ENCODE data around the gene ZNF169.
A peak's percentile ranks its signal among the peaks of the same experiment; 100 is the strongest.
"Not testable (repeated sequence)": the region's sequence is repeated elsewhere in the genome, so short reads cannot be mapped to it uniquely, and the experiment has no call there.

The ZNF169 gene

DNA sequence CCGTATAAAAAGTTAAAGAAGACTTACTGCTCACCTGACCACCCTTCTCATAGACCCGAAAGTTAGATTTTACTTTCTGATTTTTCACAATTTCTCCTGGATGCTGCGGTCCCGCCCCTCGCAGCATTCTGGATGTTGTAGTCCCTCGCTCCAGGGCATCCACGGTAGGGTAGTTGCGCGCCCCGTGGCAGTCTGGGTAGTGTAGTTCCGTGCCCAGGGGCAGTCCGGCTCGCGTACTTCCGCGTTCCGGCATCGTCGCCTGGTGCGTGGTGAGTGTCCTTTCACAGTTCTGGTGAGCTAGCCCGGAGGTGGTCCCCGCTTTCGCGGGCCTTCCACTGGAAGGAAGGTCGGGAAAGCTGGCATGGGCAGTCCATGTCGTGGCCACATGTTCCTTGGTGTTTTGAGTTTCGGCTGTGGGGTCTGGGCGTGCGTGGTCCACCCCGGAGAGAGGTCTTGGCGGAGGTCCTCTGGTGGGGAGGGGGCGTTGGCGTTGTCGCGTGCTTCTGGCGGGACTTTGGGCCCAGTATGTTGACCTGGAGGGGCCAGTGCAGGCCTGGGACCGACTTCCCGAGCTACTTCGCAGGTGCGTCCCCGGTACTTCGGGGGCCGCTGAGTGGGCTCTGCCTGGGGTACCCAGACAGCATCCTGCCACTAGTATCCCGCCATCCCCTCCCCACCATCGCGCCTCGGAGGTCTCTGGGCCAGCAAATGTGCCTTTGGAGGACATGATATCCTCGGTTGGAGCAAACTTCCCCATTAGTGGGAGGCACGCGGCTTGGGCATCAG, at the start of gene ZNF169:
ZNF169 (plus strand) TSS at position 222 of the 786 bp plus-strand sequence. CDS start 19,515 bp downstream, outside the sequence.
- DNase-seq = peak; percentile 64

DNA sequence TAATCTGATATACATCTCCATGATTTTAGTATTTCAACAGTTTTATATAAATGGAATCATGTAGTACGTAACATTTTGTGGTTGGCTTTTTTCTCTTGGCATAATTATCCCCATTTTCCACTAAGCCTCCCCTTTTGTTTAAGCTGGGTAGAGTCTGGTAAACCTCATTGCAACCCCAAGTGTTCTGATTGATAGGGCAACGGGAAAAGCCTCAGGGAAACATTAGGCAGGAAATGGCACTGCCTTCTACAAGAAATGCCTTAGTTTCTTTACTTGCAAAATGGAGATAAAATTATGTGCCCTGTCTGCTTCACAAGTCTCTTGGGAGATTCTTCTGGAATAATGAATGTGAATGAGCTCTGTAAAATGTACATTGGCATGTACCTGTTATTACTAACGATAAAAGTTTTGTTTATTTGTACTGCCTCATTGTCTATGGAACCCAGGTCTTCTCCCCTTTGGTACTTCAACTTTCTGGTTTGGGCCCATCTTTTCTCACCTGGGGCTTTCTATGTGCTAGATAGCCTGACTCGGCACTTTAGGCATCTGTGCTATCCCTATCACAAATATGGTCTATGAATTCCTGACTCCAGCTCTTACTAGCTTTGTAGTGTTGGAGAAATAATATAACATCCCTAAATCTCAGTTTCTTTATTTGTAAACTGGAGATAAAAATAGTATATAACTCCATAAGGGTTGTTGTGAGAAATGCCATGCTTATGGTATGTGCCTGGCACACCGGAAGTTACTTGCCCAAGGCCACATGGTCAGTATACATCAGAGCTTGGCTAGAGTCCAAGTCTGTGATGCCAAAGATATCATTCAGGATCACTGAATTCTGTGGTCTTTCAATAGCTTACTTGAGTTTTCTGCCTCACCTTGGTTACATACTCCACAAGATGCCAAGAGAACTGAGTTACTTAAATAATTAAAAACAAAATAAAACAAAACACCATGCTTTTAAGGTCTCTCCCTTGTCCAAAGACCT, 48.2 kb upstream of the ZNF169 start:
- no peak for DNase-seq

DNA sequence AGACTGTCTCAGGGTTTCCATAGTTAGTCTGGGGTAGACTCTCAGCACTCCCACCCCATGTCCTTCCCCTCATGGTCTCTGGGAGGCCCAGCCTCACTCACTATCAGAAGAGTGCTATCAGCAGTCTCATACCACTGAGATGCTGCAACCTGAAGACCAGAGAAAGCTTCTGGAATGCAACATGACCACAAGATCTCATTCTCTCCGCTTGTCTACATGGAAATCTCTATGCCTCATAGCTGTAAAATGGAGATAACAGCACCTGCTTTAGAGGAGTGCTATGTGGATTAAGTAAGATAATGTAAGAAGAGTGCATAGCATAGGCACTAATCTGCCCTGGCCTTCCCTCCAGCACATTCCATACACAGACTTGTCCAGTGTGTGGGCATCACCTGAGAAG, 47.0 kb upstream of the ZNF169 start:
- DNase-seq = no peak

DNA sequence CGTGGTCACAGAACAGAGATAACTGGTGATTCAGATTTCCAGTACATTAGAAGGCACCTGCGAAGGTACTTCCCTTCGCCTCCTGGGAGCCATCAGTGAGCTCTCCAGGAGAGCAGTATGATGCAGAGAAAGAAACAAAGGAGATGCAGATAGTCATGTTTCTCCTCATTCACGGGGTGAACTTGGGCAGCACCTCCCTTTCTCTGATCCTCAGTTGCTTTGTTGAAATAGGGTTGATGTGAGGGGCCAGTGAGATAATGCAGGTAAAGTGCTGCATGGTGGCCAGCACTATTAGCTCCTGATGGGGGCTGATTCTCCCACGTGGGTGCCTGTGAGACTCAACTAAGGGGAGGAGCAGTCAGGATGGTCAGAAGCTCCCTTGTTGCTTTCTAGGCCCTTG, 46.6 kb upstream of the ZNF169 start:
- DNase-seq = no peak

DNA sequence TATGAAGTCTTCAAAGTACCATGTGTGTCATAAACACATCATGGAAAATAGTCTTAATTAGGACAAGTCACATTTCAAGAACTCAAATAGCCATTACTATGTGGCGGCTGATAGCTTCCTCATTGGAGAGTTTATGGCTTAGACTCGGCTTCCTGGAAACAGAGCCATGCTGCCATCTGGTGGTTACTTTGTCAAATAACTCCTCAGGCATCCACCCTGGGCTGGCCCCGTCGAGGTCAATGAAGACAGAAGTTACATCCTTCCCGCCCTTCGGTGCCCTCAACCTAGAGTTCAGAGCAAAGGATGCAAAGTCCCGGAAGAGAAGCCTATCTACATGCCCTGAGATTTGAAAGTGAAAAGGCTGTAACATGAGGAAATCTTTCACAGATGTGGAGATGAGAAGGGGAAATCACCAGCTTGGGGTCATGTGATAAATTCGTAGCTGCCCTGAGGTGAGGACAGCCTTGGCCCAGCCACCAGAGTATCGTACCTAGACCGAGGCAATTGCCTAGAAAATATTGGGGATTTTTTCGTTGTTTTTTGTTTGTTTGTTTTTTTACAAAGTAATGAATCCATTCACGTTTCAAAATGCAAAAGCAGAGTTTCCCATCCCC, 45.5 kb upstream of the ZNF169 start:
- peak; percentile 78 for DNase-seq

DNA sequence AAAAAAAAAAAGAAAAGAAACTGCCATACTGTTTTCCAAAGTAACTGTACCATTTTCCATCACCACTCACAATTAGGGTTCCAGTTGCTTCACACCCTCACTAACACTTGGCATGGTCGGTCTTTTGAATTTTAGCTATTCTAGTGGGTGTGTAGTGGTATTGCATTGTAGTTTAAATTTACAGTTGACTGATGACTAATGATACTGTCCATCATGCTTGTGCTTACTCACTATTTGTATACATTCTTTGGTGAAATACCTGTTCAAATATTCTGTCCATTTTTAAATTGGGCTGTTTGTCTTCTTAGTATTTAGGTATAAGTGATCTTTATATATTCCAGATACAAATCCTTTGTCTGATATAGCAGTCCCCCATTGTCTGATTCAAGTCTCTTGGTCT, 36.2 kb upstream of the ZNF169 start:
- DNase-seq = no peak

DNA sequence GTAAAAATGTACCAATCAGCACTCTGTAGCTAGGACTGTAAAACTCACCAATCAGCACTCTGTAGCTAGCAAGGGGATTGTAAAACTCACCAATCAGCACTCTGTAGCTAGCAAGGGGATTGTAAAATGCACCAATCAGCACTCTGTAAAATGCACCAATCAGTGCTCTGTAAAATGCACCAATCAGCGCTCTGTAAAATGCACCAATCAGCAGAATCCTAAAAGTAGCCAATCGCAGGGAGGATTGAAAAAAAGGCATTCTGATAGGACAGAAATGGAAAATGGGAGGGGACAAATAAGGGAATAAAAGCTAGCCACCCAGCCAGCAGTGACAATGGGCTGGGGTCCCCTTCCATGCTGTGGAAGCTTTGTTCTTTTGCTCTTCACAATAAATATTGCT, 33.7 kb upstream of the ZNF169 start:
- not testable (repeated sequence) for DNase-seq

DNA sequence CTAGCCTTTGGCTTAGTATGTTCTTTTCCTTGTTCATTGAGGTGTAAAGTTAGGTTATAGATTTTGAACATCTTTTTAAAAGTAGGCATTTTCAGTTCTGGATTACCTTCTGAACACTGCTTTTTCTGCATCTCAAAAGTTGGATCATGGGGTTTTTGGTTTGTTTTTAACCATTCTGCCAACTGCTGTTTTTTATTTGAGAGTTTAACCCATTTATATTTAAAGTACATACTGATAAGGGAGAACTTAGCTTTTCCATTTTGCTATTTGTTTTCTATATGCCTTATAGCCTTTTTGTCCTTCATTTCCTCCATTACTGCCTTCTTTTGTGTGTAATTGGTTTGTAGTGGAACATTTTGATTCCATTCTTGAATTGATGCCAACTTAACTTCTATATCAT, 30.5 kb upstream of the ZNF169 start:
- DNase-seq = no peak

DNA sequence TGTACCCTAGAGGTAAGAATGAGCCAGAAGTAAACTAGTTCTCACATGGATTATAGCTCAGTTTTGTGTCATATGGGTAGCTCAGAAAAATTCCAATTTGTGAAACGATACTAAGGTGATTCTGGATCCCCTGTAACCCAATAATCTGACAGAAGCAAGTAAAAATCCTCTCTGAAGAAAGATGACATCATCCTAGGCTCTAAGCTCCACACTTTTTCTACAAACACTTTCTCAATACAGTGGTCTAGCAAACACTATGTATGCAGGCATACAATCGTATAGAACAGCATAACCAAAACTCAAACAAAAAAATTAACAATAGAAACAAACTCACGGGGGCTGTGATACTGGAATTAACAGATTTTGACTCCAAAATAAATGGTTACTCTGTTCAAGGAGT, 26.7 kb upstream of the ZNF169 start:
- DNase-seq = no peak

DNA sequence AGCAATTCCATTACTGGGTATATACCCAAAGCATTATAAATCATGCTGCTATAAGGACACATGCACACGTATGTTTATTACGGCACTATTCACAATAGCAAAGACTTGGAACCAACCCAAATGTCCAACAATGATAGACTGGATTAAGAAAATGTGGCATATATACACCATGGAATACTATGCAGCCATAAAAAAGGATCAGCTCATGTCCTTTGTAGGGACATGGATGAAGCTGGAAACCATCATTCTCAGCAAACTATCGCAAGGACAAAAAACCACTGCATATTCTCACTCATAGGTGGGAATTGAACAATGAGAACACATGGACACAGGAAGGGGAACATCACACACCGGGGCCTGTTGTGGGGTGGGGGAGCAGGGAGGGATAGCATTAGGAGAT, 18.0 kb upstream of the ZNF169 start:
- not testable (repeated sequence) for DNase-seq

DNA sequence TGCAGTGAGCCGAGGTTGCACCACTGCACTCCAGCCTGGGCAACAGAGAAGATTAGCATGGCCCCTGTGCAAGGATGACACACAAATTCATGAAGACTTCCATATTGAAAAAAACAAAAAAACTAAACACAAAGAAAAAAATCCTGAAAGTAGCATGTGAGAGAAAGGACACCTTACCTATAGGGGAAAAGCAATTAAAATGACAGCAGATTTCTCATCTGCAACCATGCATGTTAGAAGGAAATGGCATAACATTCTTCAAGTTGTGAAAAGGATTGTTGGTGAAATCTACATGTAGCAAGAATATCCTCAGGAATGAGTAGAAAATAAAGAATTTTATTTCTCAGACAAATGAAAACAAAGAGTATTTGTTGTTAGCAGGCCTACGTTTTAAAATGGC, 13.4 kb upstream of the ZNF169 start:
- DNase-seq = no peak

DNA sequence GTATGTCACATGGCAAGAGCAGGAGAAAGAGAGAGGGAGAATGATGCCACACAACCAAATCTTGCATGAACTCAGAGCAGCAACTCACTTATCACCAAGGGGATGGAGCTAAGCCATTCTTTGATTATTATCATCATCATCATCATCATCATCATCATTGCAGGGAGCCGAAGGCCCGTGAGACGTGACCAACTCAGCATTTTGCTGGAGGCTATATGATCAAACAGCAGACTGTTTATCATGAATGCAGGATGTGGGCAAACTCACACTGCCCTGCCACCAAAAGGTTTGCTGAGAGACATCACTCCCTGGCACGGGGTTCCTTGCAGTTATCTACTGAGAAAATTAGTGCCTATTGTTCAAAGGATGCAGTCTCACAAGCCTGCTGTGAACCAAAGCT, 8.6 kb upstream of the ZNF169 start:
- no peak for DNase-seq

DNA sequence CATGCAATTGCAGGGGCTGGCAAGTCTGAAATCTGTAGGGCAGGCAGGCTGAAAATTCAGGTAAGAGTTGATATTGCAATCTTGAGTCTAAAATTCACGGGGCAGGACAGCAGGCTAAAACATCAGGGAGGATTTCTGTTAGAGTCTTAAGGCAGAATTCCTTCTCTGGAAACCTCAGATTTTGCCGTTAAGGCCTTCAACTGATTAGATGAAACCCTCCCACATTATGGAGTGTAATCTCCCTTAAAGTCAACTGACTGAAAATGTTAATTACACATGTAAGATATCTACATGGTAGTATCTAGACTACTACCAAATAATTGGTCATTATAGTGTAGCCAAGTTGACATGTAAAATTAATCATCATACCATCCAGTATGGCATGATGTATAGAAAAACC, 3.1 kb upstream of the ZNF169 start:
- DNase-seq = no peak

DNA sequence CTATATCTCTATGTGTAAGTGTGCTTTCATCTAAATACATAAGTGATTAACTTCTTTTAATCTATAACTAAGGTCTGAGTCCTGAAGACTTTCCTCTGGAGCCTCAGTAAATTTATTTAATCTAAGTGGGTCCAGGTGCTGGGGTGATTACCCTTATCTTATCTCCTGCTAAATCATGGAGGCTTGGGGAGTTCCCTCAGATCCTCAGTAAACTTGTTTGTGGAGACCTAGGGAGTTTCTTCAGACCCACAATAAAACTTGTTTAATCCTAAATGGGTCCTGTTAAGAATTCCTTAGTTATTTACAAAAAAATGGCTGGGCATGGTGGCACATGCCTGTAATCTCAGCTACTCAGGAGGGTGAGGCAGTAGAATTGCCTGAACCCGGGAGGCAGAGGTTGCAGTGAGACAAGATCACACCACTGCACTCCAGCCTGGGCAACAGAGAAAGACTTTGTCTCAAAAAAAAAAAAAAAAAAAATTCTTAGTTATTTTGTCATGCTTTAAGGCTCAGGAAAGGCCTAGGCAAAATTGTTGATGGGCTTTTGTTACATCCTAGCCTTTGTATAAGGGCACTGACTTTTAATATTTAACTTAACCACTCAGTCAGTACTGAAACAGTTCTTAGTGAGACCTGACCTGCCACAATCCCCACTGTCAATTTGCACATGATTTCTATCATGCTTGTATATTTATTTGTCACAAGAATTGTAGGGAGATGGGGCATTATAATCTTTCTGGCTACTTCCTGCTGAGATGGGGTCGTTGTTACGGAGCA, 6.7 kb downstream of the ZNF169 start:
- not testable (repeated sequence) for DNase-seq

DNA sequence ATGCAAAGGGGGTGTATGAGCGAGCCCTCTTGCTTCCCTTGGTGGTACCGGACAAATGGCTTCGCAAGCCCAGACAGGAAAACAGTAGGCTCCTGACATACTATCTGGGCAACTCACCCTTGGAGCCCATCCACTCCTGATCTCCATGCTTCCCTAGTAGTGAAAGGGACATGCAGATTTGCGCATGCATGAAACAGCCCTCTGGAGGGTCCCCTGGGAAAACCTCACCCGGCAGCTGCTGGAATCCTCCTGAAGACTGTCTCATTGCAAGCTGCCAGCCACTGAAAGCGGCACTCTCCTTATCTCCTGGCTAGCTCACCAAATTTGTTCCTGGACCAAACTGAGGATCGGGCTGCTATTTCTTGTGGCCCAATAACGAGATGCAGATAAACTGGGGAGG, 10.2 kb downstream of the ZNF169 start:
- no peak for DNase-seq

DNA sequence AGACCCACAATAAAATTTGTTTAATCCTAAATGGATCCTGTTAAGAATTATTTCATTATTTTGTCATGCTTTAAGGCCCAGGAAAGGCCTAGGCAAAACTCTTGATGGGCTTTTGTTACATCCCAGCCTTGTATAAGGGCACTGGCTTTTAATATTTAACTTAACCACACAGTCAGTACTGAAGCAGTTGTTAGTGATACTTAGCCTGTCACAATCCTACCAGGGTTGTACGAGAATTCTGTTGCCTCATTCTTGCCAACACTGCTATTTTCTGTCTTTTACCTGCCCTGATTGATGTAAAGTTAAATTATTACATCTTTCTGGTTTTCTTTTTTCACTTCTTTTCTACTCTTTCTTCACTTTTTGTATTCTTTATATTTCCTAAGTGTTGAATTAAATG, 10.9 kb downstream of the ZNF169 start:
- DNase-seq = no peak

DNA sequence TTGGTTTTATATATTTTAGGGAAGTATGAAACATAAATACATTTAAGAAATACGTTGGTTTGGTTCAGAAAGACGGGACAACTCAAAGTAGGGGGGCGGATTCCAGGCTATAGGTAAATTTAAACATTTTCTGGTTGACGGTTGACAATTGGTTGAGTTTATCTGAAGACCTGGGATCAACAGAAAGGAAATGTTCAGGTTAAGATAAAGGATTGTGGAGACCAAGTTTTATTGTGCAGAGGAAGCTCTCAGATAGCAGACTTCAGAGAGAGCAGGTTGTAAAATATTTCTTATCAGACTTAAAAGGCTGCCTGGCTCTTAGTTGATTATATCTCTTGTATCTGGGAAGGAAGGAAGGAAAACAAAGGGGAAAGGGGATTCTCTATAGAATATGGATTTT, 17.9 kb downstream of the ZNF169 start:
- DNase-seq = not testable (repeated sequence)

DNA sequence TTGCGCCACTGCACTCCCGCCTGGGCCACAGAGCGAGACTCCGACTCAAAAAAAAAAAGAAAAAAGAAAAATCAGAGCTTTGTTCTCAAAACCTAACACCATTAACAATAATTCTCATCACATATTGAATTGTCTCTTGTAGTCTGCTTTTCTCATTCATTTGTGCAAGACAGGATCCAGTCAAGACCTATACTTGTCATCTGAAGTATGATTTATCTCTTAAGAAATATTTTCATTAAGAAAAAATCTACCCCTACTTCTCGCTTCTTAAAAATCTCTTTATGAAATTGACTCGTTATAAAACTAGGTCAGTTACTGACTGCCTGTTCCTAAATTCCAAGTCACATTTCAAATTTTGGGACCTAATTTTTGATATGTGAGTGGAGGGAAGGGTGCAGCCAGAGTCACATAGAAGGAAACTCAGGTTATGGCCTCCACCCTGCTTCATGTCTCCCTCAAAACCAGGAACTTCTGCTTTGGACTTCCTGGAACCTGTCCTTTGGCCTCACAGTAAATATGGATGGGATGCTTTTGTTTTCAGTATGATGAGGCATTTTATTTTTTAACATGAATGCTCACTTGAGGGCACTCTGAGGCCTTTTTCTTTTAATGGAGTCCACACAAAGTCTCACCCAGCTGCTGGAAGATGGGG, 18.9 kb downstream of the ZNF169 start:
- DNase-seq = no peak

DNA sequence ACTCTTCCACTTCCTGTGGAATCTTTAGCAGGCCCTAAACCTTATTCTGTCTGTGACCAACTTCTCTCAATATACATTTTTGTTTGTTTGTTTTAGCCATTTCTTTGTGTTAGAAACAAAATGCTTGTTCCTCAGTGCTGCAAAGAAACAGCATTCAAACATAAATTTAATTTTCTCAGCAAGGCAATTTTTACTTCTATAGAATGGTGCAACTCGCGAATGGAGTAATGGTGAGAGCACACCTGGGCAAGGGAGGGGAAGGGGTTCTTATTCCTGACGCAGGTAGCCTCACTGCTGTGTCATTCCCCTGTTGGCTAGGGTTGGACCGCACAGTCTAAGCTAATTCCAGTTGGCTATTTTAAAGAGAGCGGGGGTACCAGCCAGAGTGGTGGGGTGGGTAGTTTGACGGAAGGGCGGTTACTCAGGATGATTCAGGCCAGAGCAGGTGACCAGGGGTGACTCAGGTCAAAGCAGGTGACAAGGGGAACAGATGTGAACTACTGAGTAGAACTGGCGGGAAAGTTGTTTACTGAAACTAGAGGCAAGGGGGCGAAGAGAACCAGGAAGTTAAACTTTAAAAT, 21.4 kb downstream of the ZNF169 start:
- DNase-seq = no peak

DNA sequence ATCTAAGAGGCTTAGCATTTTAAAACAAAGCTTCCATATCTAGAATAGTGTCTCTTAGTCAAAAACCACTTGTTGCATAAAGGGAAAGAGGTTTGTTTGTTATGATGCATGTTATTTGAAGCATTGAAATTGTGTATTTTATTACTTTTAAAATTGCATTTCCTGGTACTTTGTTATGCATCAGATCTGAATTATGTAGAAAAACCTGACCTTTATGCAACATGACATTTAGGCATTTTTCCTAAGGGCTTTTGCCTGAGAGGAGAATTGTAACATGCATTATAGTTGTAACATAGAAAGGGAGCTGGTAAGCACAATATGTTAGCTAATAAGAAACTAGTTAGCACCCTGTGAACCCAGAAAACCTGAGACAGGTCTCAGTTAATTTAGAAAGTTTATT, 22.0 kb downstream of the ZNF169 start:
- no peak for DNase-seq

DNA sequence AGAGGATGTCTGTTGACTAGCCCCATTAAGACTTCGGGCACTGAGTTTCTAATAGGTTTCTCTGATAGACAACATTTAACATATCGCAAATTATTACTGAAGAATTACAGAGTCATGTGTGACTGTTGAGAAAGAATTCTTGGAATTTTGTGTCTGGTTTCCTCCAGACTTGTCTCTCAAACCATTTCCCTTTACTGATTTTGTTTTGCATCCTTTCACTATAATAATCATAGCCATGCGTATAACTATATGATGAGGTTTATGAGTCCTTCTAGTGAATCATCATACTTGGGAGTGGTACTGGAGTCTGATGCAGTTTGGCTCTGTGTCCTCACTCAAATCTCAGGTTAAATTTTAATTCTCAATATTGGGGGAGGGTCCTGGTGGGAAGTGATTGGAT, 27.0 kb downstream of the ZNF169 start:
- no peak for DNase-seq
